Erythroblast (primary cell): ENCODE data around the gene UBA1.
A peak's percentile ranks its signal among the peaks of the same experiment; 100 is the strongest.

Source experiments
- DNase-seq, 2 experiments: peaks; one replicate each; lab custom pipeline; 2025; lab: John Stamatoyannopoulos, UW
- GATA1 ChIP-seq: IDR thresholded peaks from 2 replicates; pipeline ENCODE4 v1.6.1; 2011; ENCODE audit warnings: low read depth, mild to moderate bottlenecking, control low read depth, low read length, moderate library complexity
- POLR2A ChIP-seq: IDR thresholded peaks from 2 replicates; pipeline ENCODE4 v1.6.1; 2011; ENCODE audit warnings: mild to moderate bottlenecking, low read length

Gene UBA1

DNA sequence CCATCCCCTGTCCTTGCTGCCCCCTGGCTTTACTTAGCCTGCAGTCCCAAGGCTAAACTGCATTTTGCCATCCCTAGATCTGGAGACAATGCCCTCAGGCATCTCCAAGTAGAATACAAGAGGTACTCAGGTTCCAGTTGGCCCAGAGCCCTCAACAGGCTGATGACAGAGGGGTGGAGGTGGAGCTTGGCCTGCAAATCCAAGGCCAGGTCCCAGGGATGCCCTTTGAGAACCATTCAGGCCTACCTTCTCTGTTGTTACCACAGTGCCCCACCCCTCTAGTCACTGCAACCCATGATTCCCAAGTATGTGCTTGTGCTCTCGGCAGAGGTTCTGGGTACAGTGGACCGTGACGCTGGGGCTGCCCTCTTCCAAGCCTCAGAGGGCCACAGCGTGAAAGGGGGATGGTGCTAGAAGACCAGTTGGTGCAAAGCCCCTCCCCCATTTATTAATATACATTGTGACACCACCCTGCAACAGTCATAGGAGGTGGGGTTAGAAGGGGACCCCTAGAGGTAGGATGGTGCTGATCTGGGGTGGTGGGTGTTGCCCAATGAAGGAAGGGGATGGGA, 6.4 kb upstream of the UBA1 start:
- TF ChIP-seq POLR2A (no peak), GATA1 (no peak)
- no peak for DNase-seq

DNA sequence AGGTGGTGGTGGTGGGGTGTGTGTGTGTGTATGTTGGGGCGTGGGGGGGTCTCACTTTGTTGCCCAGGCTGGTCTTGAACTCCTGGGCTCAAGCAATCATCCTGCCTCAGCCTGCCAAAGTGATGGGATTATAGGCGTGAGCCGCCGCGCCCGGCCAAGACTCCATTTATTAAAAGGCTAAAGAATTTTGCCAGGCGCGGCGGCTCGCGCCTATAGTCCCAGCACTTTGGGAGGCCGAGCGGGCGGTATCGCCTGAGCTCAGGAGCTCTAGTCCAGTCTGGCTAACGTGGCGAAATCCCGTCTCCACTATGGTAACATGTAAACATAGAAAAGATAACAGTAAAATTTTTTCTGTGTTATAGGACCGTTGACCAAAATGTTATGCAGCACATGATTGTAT, 3.7 kb upstream of the UBA1 start:
- peak in 1 of 2 experiments; percentile 2 for DNase-seq
- no peak for TF ChIP-seq GATA1
- TF ChIP-seq POLR2A, result no peak

DNA sequence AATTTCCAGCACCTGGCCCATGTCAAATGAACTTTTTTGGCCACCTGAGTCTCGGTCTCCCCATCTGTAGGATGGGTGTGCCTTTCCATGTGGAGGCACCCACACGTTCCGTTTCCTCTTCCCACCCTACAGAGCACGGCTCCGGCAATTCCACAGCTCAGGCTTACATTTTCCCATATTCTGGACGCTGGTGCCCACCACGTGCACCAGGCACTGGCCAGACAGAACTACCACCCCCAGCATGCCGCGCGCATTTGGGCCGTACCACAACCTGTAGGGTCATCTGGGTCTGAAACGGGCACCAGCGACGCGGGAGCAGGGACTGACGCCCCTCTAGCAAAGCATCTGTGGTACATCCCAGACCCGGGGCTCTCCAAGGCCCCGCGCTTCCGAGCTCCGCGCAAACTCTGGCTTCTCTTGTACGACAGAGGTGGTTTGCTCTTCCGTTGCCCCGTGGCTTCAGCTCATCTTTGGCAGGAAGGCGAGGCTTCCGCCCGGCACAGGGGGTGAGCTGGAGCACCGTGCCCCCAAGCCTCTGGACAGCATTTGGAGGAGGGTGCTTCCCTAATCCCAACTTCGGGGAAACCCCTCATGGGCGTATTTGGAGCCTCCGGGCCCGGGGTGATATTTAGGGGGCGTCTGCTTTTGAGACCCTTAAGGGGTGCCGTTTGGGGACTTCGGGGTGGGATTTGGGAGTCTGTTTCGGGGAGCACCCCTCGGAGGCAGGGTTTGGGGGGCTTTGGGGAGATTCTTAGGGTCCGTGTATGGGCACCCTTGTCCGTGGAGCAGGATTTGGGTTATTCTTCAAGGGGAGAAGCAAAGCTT, 3.0 kb upstream of the UBA1 start:
- DNase-seq, result peak; percentile 90 to 94
- TF ChIP-seq GATA1, result no peak
- peak; percentile 57 for TF ChIP-seq POLR2A

DNA sequence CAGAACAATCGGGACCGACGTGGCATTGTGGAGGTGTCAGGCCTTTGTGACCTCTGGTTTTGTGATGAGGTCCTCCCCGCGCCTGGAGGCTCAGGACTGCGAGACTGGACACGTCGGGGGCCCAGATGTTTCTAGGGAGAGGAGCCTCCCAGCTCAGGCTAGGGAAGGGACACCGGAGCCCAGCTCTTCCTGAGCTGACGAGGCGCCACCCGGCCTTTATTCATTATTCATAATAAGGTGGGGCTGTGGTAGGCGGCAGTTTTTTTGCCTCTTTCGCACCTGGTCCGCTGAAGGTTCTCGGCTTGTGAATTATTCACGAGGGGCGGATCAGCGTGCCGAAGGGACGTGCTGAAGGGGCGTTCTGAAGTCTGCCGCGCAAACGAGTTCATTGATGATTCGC, 2.3 kb upstream of the UBA1 start:
- DNase-seq, result peak; percentile 36 to 42
- TF ChIP-seq POLR2A (no peak), GATA1 (no peak)

DNA sequence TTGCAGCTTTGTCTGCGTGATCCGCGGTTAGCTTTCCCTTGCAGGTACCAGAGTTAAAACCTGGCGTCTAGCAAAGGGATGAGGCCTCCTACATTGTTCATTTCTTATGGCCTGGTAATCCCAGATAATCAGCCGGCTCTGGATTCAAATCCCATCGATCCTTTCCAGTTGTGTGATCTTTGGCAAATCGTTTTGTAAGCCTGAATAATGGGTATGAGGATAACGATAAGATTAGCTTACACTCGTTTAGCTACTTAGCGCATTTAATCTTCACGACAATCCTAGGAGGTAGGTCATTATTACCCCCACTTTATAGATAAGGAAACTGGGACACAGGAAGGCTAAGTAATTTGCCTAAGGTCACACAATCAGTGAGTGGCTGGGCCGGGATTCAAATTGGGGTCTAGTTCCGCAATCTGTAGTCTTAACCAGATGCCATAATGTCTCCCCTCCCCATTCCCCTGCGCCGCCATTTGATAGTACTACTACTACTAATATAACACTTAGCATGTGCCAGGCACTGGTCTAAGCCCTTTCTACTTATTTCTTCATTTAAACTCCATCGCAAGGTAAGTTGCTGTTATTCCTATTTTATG, 1.7 kb upstream of the UBA1 start:
- TF ChIP-seq POLR2A, result no peak
- TF ChIP-seq GATA1, result no peak
- no peak for DNase-seq

DNA sequence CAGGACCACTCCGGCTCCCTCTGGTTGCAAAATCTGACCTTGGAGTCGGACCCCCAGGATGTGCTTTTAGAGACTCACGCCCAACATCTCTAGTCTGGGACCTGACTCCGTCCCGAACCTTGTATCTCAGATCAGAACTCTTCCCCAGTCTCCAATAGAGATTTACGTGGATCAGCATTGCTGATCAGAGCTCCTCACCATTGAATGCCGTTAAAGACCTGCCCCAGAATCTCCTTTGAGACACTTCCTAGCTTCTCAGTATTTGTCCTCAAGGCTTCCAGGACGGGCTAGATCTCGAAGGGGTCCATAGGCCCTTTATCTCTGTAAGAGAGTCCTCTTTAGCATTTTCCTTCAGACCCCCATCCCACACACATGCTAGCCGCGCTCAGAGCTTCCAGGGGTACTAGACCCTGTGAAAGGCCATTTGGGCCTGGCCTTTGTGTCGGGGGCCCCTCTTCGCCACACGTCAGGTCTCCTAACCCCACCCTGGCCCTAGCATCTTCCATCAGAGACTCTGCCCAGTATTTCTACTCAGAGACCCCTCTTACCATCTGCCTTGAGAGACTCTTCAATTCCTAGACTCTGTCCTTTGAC, 662 bp downstream of the UBA1 start:
- DNase-seq, result peak in 1 of 2 experiments; percentile 31
- TF ChIP-seq POLR2A (no peak), GATA1 (no peak)

DNA sequence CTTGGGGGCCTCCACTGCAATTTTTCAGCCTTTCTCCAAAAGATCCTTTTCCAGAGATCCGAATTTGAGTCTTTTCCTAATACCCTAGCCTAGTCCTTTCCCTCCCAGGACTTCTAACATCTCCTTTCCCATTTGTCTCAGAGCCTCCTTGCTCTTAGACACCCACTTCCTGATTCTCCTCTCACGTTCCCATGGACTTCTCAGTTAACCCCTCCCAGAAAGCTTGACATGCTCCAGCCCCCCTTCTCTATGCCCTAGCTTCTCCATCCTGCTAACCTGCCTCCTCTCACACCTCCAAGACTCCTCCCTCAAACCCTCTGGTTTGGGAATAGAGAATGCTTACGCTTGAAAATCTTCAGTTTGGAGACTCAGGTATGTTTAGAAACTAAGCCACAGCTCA, 2.5 kb downstream of the UBA1 start:
- TF ChIP-seq POLR2A (no peak), GATA1 (no peak)

DNA sequence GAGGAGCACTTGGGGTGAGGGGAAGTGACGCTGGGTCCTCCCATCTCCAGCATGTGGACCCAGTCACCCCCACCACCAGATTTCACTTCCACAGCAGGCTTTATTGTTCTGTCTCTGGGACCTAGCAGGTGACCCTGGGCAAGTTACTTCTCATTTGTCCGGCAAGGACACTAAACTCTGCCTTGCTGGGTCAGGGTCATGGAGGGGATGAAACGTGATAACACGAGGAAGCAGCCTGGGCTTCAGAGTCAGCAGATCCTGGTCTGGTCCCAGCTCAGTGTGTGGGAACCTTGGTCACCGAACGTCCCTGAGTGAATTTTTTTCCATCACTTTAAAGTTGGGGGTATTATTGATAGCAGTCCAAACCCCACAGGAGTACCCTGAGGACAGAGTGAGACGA, 3.9 kb downstream of the UBA1 start:
- DNase-seq, result no peak
- TF ChIP-seq GATA1, result no peak
- TF ChIP-seq POLR2A, result no peak

More for the DNA sequence above, 2.5 kb downstream of the UBA1 start:
- DNase-seq, result no peak

DNA sequence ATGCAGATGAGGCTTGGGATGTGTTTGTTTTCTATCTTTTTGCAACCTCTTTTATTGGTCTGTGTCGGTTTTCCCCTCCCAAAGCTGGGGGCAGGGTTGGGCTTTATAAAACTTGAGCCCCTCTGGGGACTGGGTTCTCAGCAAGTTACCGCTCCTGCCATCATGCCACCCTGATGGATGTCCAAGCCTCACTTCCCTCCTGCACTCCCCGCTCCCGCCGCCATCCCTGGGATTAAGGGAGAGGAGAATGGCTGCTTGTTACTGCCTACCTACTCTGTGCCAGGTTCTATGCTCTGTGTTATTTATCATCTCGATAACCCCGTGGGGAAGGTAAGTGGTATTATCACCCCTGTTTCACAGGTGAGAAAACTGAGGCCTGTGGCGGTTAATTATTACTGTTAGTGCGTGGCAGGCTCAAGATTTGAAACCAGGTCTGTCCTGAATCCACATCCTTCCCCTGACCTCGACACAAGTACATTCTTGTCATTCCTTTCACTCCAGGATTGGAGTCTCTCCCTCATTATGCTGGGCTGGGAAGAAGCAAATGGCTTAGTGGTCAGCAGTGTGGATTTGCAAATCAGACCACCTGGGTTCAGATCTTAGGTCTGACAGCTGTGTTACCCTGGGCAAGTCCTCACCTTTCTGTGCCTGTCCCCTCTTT, 4.5 kb downstream of the UBA1 start:
- no peak for DNase-seq
- TF ChIP-seq GATA1, result no peak
- no peak for TF ChIP-seq POLR2A

DNA sequence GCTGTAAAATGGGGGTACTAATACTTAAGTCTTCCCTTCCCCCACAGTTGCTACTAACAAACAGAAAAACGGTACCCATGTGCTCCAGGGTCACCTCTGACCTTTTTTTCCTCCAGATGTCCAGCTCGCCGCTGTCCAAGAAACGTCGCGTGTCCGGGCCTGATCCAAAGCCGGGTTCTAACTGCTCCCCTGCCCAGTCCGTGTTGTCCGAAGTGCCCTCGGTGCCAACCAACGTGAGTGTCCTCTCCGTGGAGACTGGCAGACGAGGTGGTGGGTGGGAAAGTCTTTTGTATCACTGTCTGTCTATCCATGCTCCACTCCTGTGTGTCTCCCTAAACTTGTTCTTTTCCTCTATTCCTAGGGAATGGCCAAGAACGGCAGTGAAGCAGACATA, 5.1 kb downstream of the UBA1 start:
- TF ChIP-seq POLR2A (no peak), GATA1 (no peak)
- no peak for DNase-seq

DNA sequence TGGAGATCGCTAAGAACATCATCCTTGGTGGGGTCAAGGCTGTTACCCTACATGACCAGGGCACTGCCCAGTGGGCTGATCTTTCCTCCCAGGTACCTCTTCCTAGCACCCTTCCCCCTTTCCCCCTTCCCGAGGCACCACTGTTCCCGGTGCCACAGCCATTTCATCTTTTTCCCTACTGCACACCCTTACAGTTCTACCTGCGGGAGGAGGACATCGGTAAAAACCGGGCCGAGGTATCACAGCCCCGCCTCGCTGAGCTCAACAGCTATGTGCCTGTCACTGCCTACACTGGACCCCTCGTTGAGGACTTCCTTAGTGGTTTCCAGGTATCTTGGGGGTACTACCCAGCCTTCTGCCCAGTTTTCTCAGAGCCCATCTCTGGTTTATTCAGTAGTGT, 5.7 kb downstream of the UBA1 start:
- TF ChIP-seq GATA1 (no peak), POLR2A (no peak)
- no peak for DNase-seq

DNA sequence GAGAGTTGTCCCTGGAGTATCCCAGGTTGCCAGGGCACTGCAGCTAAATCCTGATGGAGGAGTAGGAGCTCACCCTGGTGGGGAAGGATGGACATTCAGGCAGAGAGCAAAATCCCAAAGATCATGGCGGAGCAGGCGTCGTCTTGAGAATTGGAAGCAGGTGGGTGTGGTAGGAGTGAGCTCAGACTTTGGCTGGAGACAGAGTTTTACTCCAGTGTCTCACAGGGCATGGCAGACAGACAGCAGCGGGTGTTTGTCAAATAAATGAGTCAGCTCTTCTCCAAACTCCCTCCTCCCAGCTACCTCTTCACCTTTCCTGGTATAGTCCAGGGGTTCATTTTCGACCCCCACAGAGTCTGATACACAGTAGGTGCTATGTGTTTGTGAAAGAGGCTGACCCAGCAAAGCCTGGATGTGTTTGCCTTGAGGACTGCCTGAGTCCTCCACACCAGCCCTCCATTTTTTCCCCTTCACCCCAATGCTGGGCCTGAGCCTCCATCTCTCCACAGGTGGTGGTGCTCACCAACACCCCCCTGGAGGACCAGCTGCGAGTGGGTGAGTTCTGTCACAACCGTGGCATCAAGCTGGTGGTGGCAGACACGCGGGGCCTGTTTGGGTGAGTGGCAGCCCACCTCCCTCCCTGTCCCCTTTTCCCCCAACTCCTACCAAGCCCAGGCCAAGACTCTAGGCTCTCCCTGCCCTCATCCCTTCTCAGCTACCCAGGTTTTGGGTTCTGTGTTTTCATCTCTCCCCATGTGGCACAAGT, 6.9 kb downstream of the UBA1 start:
- peak in 1 of 2 experiments; percentile 36 for DNase-seq

More for the DNA sequence above, 6.9 kb downstream of the UBA1 start:
- TF ChIP-seq POLR2A (no peak), GATA1 (no peak)
